ENCODE measurements around the gene EFNA4. TPM values are rescaled to one million over a fixed set of nuclear protein-coding genes. Genes with fewer than 3 reads are reported as not detected.

EFNA4 gene
- polyA plus RNA-seq, 1 experiment: 10.1 TPM

DNA sequence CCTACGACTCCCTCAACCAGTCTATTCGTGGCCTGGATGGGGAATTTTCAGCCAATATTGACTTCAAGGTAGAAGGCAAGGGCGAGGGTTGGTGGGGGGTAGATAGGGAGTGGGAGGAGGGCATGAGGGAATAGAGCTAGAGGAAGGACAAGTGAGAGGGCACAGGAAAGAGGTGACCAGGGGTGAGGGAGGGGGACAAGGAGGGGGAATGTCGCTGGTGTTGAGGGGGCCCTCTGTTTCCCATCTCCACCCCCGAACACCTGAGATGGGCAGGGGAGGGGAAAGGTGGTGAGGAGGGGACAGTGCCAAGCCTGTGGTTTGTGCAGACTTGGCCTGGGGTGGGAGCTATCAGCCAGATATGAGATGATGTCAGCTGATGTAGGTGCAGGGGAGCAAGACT is 20.8 kb upstream of the EFNA4 start:
- no peak overlapping the region for H3K4me3 ChIP-seq (ENCODE audit: low read depth, low read length)
- no peak overlapping the region for H3K27ac ChIP-seq (ENCODE audit: low read depth, low read length)
- TF ChIP-seq, protein P1, sequence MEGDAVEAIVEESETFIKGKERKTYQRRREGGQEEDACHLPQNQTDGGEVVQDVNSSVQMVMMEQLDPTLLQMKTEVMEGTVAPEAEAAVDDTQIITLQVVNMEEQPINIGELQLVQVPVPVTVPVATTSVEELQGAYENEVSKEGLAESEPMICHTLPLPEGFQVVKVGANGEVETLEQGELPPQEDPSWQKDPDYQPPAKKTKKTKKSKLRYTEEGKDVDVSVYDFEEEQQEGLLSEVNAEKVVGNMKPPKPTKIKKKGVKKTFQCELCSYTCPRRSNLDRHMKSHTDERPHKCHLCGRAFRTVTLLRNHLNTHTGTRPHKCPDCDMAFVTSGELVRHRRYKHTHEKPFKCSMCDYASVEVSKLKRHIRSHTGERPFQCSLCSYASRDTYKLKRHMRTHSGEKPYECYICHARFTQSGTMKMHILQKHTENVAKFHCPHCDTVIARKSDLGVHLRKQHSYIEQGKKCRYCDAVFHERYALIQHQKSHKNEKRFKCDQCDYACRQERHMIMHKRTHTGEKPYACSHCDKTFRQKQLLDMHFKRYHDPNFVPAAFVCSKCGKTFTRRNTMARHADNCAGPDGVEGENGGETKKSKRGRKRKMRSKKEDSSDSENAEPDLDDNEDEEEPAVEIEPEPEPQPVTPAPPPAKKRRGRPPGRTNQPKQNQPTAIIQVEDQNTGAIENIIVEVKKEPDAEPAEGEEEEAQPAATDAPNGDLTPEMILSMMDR (IDR thresholded peaks at IDR 0.05; ENCODE audit: low read depth, low read length): no peak
- no peak for DNase-seq (ENCODE audit: low read depth, low spot score)
- H3K27me3 ChIP-seq (ENCODE audit: control insufficient read depth, insufficient read depth, low read length): peaks cover 17% of the 10 kb centered on the region
- ChIA-PET POLR2A (no interaction called here), CTCF (interaction anchor here (3.6 to 4.6 kb wide), 3 partner anchors 19 to 42 kb away, joined by 29 to 32 read pairs (median 31); partner anchors contain the start of gene EFNA4)
- no peaks in the 10 kb centered on the region for H3K9me3 ChIP-seq (ENCODE audit: control insufficient read depth, insufficient read depth, low read length)

DNA sequence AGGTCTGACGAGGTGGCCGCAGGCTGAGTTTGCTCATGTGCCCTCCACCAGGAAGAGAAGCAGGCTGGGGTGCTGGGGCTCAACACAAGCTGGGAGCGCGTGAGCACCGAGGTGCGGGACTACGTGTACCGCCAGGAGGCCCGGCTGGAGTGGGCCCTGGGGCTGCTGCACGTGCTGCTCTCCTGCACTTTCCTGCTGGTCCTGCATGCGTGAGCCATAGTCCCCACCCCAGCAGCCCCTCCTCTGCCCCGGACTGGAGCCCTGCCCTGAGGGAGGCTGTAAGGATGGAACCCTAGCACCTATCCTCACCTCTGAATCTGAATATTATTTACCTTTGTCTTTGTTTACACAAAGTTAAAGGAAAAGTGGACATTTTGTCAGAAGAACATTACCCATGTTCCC is 20.2 kb upstream of the EFNA4 start:
- H3K27ac ChIP-seq (ENCODE audit: low read depth, low read length): no peak overlapping the region
- TF ChIP-seq, protein P1 (IDR thresholded peaks at IDR 0.05; ENCODE audit: low read depth, low read length): no peak
- H3K27me3 ChIP-seq (ENCODE audit: control insufficient read depth, insufficient read depth, low read length): peaks cover 17% of the 10 kb centered on the region
- no peak overlapping the region for H3K4me3 ChIP-seq (ENCODE audit: low read depth, low read length)
- no peaks in the 10 kb centered on the region for H3K9me3 ChIP-seq (ENCODE audit: control insufficient read depth, insufficient read depth, low read length)
- ChIA-PET CTCF (interaction anchor here (0.9 to 3.7 kb wide), 10 partner anchors 8 to 129 kb away, joined by 3 to 31 read pairs (median 6); partner anchors contain the start of genes EFNA4, FLAD1 and KRTCAP2), POLR2A (interaction anchor here (0.6 kb wide), 1 partner anchor 580 kb away, joined by 3 read pairs; no protein-coding TSS in a partner anchor)
- DNase-seq (ENCODE audit: low read depth, low spot score): no peak

DNA sequence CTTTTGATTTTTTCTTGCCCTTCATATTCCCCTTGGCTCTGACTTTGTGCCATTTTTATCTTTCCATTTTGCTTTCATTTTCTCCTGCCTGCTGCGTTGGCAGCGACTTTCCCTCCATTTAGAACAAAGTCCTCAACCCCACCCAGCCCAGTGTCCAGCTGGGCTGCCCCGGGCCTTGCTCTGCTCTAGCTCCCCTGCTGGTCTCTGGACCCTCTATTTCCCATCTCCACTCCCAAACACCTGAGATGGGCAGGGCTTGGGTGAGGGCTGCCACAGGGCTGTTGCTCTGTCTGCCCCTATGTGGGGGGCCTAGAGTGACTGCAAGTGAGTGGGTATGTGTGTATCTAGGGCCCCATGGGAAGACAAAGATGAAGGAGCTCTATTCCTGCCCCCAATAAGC is 19.7 kb upstream of the EFNA4 start:
- no peak for DNase-seq (ENCODE audit: low read depth, low spot score)
- TF ChIP-seq, protein P1 (IDR thresholded peaks at IDR 0.05; ENCODE audit: low read depth, low read length): no peak
- Histone ChIP-seq H3K27me3 (ENCODE audit: control insufficient read depth, insufficient read depth, low read length) (peaks cover 13% of the 10 kb centered on the region), H3K4me3 (ENCODE audit: low read depth, low read length) (no peak overlapping the region), H3K9me3 (ENCODE audit: control insufficient read depth, insufficient read depth, low read length) (no peaks in the 10 kb centered on the region), H3K27ac (ENCODE audit: low read depth, low read length) (no peak overlapping the region)
- CTCF ChIA-PET: interaction anchor here (0.7 to 3.7 kb wide), 15 partner anchors 9 to 423 kb away, joined by 3 to 31 read pairs (median 6); partner anchors contain the start of genes EFNA4, FLAD1 and KRTCAP2
- POLR2A ChIA-PET: interaction anchor here (0.6 to 1.5 kb wide), 2 partner anchors 41 to 581 kb away, joined by 3 to 5 read pairs; no protein-coding TSS in a partner anchor

DNA sequence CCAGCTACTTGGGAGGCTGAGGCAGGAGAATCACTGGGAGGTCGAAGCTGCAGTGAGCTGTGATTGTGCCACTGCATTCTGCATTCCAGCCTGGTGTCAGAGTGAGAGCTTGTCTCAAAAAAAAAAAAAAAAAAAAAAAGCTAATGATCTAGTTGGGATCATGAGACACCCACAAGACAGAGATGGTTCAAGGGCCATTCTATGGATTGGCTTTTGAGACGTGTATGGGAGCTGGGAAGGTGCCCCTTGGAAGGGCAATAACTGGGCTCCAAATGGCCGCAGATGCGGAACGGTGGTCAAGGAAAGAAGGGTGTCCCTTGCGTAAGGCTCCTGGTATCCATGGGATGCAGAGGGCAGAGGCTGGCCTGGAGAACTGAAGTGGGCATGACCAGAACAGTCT is 19.2 kb upstream of the EFNA4 start:
- ChIA-PET POLR2A (interaction anchor here (1.5 kb wide), 1 partner anchor 40 kb away, joined by 5 read pairs; no protein-coding TSS in a partner anchor), CTCF (interaction anchor here (0.6 to 3.7 kb wide), 22 partner anchors 9 to 1732 kb away, joined by 3 to 31 read pairs (median 5); partner anchors contain the start of genes EFNA4, FLAD1, PBXIP1 and ZBTB7B)
- H3K27ac ChIP-seq (ENCODE audit: low read depth, low read length): no peak overlapping the region
- H3K4me3 ChIP-seq (ENCODE audit: low read depth, low read length): no peak overlapping the region
- peaks cover 11% of the 10 kb centered on the region for H3K27me3 ChIP-seq (ENCODE audit: control insufficient read depth, insufficient read depth, low read length)
- TF ChIP-seq, protein P1 (IDR thresholded peaks at IDR 0.05; ENCODE audit: low read depth, low read length): no peak
- no peaks in the 10 kb centered on the region for H3K9me3 ChIP-seq (ENCODE audit: control insufficient read depth, insufficient read depth, low read length)
- DNase-seq (ENCODE audit: low read depth, low spot score): no peak
